HL-60 (cell line): ENCODE measurements around the gene FEN1.

Source experiments
- DNase-seq, 2 experiments: peaks; one replicate each; pipeline ENCODE4 v3.0.0-alpha.2; 2010 to 2020; ENCODE audit warnings: low read depth in 1 of 2, low spot score in 1 of 2
- H3K27ac ChIP-seq: fragments of 250-450 bp; sonication (Bioruptor Pico); replicated peaks from 2 replicates; pipeline ENCODE4 v1.5.1; 2020; ENCODE audit warnings: mild to moderate bottlenecking, moderate library complexity
- H3K27me3 ChIP-seq: fragments of 250-450 bp; sonication (Bioruptor Pico); 2 replicates; pipeline ENCODE4 v1.5.1; 2021; ENCODE audit warnings: mild to moderate bottlenecking, moderate library complexity; ENCODE audit not compliant: insufficient read depth, poor library complexity, severe bottlenecking
- H3K4me3 ChIP-seq: replicated peaks from 2 replicates; pipeline ENCODE4 v1.5.1; 2011; ENCODE audit warnings: mild to moderate bottlenecking, control low read depth, low read length; ENCODE audit not compliant: insufficient read depth
- CTCF ChIP-seq: IDR thresholded peaks from one replicate; pipeline ENCODE4 v1.5.1; 2011; ENCODE audit warnings: low read length, control low read depth, inconsistent platforms; ENCODE audit not compliant: insufficient read depth
- GABPA ChIP-seq: IDR thresholded peaks from 2 replicates; pipeline ENCODE4 v1.6.1; 2012; ENCODE audit warnings: low read depth
- POLR2AphosphoS5 ChIP-seq: IDR thresholded peaks from 2 replicates; pipeline ENCODE4 v1.6.1; 2012; ENCODE audit warnings: low read depth
- REST ChIP-seq: IDR thresholded peaks from 2 replicates; pipeline ENCODE4 v1.6.1; 2012; ENCODE audit warnings: low read depth; ENCODE audit not compliant: insufficient replicate concordance
- SPI1 ChIP-seq: IDR thresholded peaks from 2 replicates; pipeline ENCODE4 v1.6.1; 2012; ENCODE audit warnings: low read depth, mild to moderate bottlenecking, borderline replicate concordance

FEN1 gene

GRCh38 chr11:61784506-61784805 lies 8.3 kb upstream of the FEN1 start:
- TF ChIP-seq CTCF = no peak
- TF ChIP-seq GABPA = no peak
- peak; percentile 21; the same call in 1 of the 2 replicates for TF ChIP-seq SPI1
- Histone ChIP-seq H3K4me3 (no peak overlapping the region), H3K27me3 (no peaks in the 10 kb centered on the region), H3K27ac (no peak overlapping the region)
- peak in 1 of 2 experiments; percentile 23 for DNase-seq

DNA sequence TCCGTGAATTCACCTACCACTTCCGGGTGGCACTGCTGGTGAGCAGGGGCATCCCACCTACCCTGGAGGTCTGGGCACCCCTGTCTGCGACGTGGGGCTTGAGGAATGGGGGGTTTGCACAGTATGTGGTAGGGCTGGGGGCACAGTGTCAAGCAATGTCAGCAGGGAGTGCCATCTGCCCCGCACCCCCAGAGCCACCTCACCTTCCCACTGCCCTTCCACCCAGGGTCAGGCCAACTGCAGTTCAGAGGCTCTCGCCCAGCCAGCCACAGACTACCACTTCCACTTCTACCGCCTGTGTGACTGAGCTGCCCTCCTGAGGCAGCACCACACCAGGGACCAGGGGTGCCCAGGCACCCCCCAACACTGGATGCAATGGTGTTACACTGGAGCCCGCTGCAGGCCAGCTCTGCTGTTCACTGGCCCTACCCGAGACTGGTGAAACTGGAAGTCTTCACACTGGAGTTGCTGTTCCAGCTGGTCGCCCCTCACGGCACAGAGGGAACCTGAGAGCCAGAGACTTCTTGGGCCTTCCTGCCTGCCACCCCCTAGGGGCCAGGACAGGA lies 6.8 kb upstream of the FEN1 start:
- no peak for DNase-seq
- Histone ChIP-seq H3K27ac (no peak overlapping the region), H3K4me3 (no peak overlapping the region), H3K27me3 (no peaks in the 10 kb centered on the region)
- TF ChIP-seq REST = no peak
- no peak for TF ChIP-seq POLR2AphosphoS5
- TF ChIP-seq CTCF = no peak
- TF ChIP-seq SPI1 = no peak
- TF ChIP-seq GABPA = no peak

DNA sequence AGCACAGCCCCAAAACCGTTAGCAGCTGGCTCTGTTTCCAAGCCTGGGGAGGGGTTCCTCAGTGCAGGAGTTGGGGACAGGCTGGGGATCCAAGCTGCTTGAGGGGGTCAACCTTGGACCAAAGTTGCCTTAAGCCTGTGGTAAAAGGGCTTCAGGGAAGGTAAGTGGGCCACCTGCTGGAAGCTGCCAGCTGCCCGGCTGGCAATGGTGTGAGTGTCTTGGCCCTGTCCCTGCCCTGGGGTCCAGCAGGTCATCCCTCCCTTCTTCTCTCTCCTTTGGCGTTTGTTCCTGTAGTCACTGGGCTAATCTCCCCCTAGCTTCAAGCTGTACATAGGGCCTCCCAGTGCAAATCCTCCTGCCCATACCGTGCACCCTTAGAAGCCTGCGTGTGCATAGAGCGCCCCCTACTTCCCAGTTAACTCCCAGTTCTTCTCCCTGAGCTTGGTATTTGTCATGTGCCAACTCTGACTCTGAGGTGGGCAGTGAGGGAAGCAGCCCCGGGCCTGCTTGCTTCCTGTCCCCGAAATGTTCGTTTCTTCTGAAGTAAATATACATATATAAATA lies 4.7 kb upstream of the FEN1 start:
- TF ChIP-seq SPI1 (no peak), CTCF (peak; percentile 27)
- no peaks in the 10 kb centered on the region for H3K27me3 ChIP-seq
- peak in 1 of 2 experiments; percentile 38 for DNase-seq
- H3K4me3 ChIP-seq = no peak overlapping the region
- no peak overlapping the region for H3K27ac ChIP-seq

DNA sequence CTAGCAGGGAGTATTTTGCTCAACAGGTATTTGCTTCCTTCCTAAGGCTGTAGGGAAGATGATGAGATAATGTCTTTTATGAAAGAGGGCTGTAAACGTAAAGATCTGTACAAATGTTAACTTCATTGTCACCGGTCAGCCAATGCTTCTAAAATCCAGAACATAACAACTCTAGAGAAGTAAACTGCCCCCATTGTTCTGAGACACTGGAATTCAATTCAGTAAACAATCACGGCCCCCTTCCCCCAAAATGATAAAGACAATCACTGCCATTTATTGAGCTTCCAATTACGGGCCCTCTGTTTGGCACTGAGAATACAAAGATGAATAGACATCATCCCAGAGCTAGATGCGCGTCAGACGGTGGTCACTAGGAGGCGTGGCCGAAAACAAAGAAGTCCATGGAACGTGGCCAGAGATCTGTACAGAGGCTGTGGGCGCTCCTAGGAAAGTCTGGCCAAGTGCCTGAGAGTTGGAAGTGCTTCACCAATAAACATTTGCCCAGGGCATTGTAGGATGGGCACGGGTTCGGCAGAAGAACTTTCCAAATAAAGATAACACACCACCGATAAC lies 888 bp upstream of the FEN1 start:
- H3K4me3 ChIP-seq = peak overlapping the region; percentile 78
- DNase-seq = peak in 1 of 2 experiments; percentile 55
- peak overlapping the region; percentile 100 for H3K27ac ChIP-seq
- H3K27me3 ChIP-seq = no peaks in the 10 kb centered on the region
- TF ChIP-seq CTCF = no peak
- TF ChIP-seq GABPA = no peak
- peak; percentile 25; the same call in 1 of the 2 replicates for TF ChIP-seq POLR2AphosphoS5
- no peak for TF ChIP-seq SPI1
- no peak for TF ChIP-seq REST
